Measurements from ENCODE around the gene RRM2. TPM values are rescaled to one million over a fixed set of nuclear protein-coding genes. Genes with fewer than 3 reads are reported as not detected.

Gene RRM2
- total RNA-seq, 1 donor from 2014 or later, result 11.9 TPM

DNA sequence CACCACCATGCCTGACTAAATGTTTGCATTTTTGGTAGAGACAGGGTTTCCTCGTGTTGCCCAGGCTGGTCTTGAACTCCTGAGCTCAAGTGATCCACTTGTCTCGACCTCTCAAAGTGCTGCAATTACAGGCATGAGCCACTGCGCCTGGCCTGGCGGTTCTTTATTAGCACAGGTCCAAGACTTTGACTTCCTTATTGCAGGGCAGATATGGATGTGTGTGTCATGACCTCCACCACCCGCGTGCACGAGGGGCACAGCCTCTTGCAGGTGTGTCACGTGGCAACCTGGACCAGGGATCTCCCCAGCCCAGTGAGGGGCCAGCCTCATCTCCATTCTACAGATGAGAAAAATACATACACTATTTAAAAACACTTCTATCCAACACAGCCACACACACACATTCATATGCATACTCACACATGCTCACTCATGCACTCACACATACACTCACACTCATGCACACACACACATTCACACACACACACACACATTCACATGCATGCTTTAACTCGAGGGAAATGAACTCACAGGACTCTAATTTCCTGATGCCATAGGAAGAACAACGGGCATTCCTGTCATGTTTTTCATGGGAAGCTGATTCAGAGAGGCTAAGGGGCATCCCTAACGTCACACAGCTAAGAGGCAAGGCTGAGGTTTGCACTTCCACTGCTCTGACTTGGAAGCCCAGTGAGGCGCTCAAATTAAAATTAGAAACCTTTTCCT is 38.8 kb downstream of the RRM2 start:
- H3K27ac Mint-ChIP-seq (ENCODE audit: unreplicated experiment), result no peak overlapping the region
- FAIRE-seq, result no peak

DNA sequence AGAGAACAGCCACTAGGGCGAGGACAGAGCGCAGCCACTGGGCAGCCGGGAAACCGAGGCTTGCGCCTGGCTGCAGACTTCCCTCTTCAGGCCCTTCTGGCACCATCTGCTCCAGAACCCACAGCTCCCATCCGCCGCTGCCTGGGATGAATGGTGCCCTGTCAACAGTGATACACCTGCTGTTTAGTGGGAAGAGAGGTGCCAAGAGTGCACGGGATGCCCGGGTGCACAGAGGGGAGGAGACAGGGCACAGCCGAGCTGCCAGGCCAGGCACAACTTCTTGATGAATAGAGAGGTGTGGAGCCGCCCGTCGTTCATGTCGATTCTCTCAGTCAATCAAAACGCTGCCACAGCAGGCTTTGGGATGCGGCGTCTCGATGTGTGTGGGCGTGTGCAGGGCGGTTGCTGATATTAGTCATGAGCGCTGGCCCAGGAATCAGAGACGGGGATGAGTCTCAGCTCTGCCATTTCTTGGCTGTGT is 39.5 kb downstream of the RRM2 start:
- DNase-seq (ENCODE audit: low read depth) (peak; percentile 71), FAIRE-seq (peak; percentile 67)
- H3K27me3 Mint-ChIP-seq (ENCODE audit: low read depth, unreplicated experiment), result peaks cover 21% of the 10 kb centered on the region
- H3K4me2 ChIP-seq (ENCODE audit: low read length), result peak overlapping the region; percentile 80
- H3K9me3 ChIP-seq (ENCODE audit: insufficient read depth, low read depth, low read length), result no peaks in the 10 kb centered on the region
- no peak overlapping the region for H3K27ac Mint-ChIP-seq (ENCODE audit: unreplicated experiment)
- no peak overlapping the region for H3K4me3 Mint-ChIP-seq (ENCODE audit: unreplicated experiment)
- H3K27ac ChIP-seq (ENCODE audit: low read depth, low read length), result peak overlapping the region; percentile 71
- H3K9ac ChIP-seq (ENCODE audit: low read length), result peak overlapping the region; percentile 68
- no peaks in the 10 kb centered on the region for H4K20me1 ChIP-seq (ENCODE audit: insufficient read depth, low read length)
- TF ChIP-seq EZH2 (IDR thresholded peaks at IDR 0.05; ENCODE audit: insufficient read depth, low read length), result no peak
- TF ChIP-seq, protein P1, sequence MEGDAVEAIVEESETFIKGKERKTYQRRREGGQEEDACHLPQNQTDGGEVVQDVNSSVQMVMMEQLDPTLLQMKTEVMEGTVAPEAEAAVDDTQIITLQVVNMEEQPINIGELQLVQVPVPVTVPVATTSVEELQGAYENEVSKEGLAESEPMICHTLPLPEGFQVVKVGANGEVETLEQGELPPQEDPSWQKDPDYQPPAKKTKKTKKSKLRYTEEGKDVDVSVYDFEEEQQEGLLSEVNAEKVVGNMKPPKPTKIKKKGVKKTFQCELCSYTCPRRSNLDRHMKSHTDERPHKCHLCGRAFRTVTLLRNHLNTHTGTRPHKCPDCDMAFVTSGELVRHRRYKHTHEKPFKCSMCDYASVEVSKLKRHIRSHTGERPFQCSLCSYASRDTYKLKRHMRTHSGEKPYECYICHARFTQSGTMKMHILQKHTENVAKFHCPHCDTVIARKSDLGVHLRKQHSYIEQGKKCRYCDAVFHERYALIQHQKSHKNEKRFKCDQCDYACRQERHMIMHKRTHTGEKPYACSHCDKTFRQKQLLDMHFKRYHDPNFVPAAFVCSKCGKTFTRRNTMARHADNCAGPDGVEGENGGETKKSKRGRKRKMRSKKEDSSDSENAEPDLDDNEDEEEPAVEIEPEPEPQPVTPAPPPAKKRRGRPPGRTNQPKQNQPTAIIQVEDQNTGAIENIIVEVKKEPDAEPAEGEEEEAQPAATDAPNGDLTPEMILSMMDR (IDR thresholded peaks at IDR 0.05; ENCODE audit: insufficient read depth, low read depth, low read length), result no peak
- no peaks in the 10 kb centered on the region for H3K36me3 Mint-ChIP-seq (ENCODE audit: low read depth, unreplicated experiment)
- peak overlapping the region; percentile 30 for H3K4me3 ChIP-seq (ENCODE audit: insufficient read depth, low read depth, low read length)
- no peaks in the 10 kb centered on the region for H3K79me2 ChIP-seq (ENCODE audit: insufficient read depth, low read length)
- no peaks in the 10 kb centered on the region for H3K9me3 Mint-ChIP-seq (ENCODE audit: unreplicated experiment)
- no peaks in the 10 kb centered on the region for H3K27me3 ChIP-seq (ENCODE audit: insufficient read depth, low read length)
- H2AFZ ChIP-seq (ENCODE audit: low read depth, low read length), result peak overlapping the region; percentile 29
- H3K4me1 Mint-ChIP-seq (ENCODE audit: low read depth, unreplicated experiment), result peaks cover 3% of the 10 kb centered on the region
- H3K36me3 ChIP-seq (ENCODE audit: insufficient read depth, low read length), result no peaks in the 10 kb centered on the region
- H3K4me1 ChIP-seq (ENCODE audit: insufficient read depth, low read length), result peaks cover 30% of the 10 kb centered on the region

More for the DNA sequence above, 38.8 kb downstream of the RRM2 start:
- peaks cover 30% of the 10 kb centered on the region for H3K4me1 ChIP-seq (ENCODE audit: insufficient read depth, low read length)
- H3K9me3 Mint-ChIP-seq (ENCODE audit: unreplicated experiment), result no peaks in the 10 kb centered on the region
- H3K4me2 ChIP-seq (ENCODE audit: low read length), result peak overlapping the region; percentile 80
- no peak overlapping the region for H2AFZ ChIP-seq (ENCODE audit: low read depth, low read length)
- no peak overlapping the region for H3K4me3 ChIP-seq (ENCODE audit: insufficient read depth, low read depth, low read length)
- H3K36me3 ChIP-seq (ENCODE audit: insufficient read depth, low read length), result no peaks in the 10 kb centered on the region
- H3K79me2 ChIP-seq (ENCODE audit: insufficient read depth, low read length), result no peaks in the 10 kb centered on the region
- peak; percentile 59 for DNase-seq (ENCODE audit: low read depth)
- TF ChIP-seq EZH2 (IDR thresholded peaks at IDR 0.05; ENCODE audit: insufficient read depth, low read length), result no peak
- TF ChIP-seq, protein P1 (IDR thresholded peaks at IDR 0.05; ENCODE audit: insufficient read depth, low read depth, low read length), result no peak
- peaks cover 3% of the 10 kb centered on the region for H3K4me1 Mint-ChIP-seq (ENCODE audit: low read depth, unreplicated experiment)
- peaks cover 21% of the 10 kb centered on the region for H3K27me3 Mint-ChIP-seq (ENCODE audit: low read depth, unreplicated experiment)
- H3K27me3 ChIP-seq (ENCODE audit: insufficient read depth, low read length), result no peaks in the 10 kb centered on the region
- no peaks in the 10 kb centered on the region for H3K36me3 Mint-ChIP-seq (ENCODE audit: low read depth, unreplicated experiment)
- peak overlapping the region; percentile 71 for H3K27ac ChIP-seq (ENCODE audit: low read depth, low read length)
- H3K4me3 Mint-ChIP-seq (ENCODE audit: unreplicated experiment), result no peak overlapping the region
- peak overlapping the region; percentile 68 for H3K9ac ChIP-seq (ENCODE audit: low read length)
- no peaks in the 10 kb centered on the region for H3K9me3 ChIP-seq (ENCODE audit: insufficient read depth, low read depth, low read length)
- no peaks in the 10 kb centered on the region for H4K20me1 ChIP-seq (ENCODE audit: insufficient read depth, low read length)

Measured in astrocyte (in vitro differentiated cells and primary cell).